ENCODE results near the gene CRELD1. TPM values are rescaled to one million over a fixed set of nuclear protein-coding genes. Genes with fewer than 3 reads are reported as not detected.

The CRELD1 gene
- total and polyA plus RNA-seq, 9 donors: 11.2 to 35.2 (median 29.0) TPM

GRCh38 chr3:9944271-9944670 is 10.6 kb downstream of the CRELD1 start:
- intact Hi-C loops (cut with DNase I): loop anchor here in 2 of 4 donors (10.0 kb wide), 2 partner anchors 71 to 99 kb away; partner anchors contain the start of gene RPUSD3 (in 1 of the 2)
- Histone ChIP-seq H3K27me3 (no peaks in the 10 kb centered on the region), H3K36me3 (no peaks in the 10 kb centered on the region), H3K9me3 (no peaks in the 10 kb centered on the region), H3K4me1 (ENCODE audit: insufficient read depth) (peaks cover 5% of the 10 kb centered on the region), H3K4me3 (no peak overlapping the region), H3K27ac (no peak overlapping the region)
- no peak for TF ChIP-seq EP300 (IDR thresholded peaks at IDR 0.05)
- no peak for TF ChIP-seq POLR2A (IDR thresholded peaks at IDR 0.05)
- TF ChIP-seq CTCF (IDR thresholded peaks at IDR 0.05): no peak
- DNase-seq: no peak
- 71 to 87% (median 81%) methylated on average over 11 of the region's 11 CpGs for WGBS, 3 donors

- H3K27ac ChIP-seq: no peak overlapping the region
- peak in 1 of 5 donors; percentile 33 for DNase-seq
- no peak overlapping the region for H3K4me3 ChIP-seq
- 62 to 69% (median 69%) methylated on average over 10 of the region's 10 CpGs for WGBS, 3 donors
- peaks cover 5% of the 10 kb centered on the region for H3K4me1 ChIP-seq (ENCODE audit: insufficient read depth)
- intact Hi-C loops (cut with DNase I): loop anchor here in 2 of 4 donors (10.0 kb wide), 2 partner anchors 69 to 101 kb away; partner anchors contain the start of gene RPUSD3 (in 1 of the 2)
- H3K27me3 ChIP-seq: no peaks in the 10 kb centered on the region
- H3K9me3 ChIP-seq: no peaks in the 10 kb centered on the region
- TF ChIP-seq POLR2A (IDR thresholded peaks at IDR 0.05): no peak
- no peaks in the 10 kb centered on the region for H3K36me3 ChIP-seq
Observed at GRCh38 chr3:9945358-9945757, 11.7 kb downstream of the CRELD1 start.

GRCh38 chr3:9946112-9947024 is 12.7 kb downstream of the CRELD1 start:
- peak; percentile 88 to 94 (median 89) for DNase-seq
- peaks cover 5% of the 10 kb centered on the region for H3K4me1 ChIP-seq (ENCODE audit: insufficient read depth)
- peak; percentile 56 to 87 (median 82) for TF ChIP-seq CTCF (IDR thresholded peaks at IDR 0.05)
- peak; percentile 38 for TF ChIP-seq POLR2A (IDR thresholded peaks at IDR 0.05)
- TF ChIP-seq EP300 (IDR thresholded peaks at IDR 0.05): no peak
- 2 to 8% (median 4%) methylated on average over 85 to 90 of the region's 90 CpGs for WGBS, 3 donors
- intact Hi-C loops (cut with DNase I): loop anchor here in 2 of 4 donors (2.0 to 10.0 kb wide), 3 partner anchors 14 to 102 kb away; partner anchors contain the start of genes CRELD1 (in 1 of the 2) and RPUSD3 (in 1 of the 2)
- H3K9me3 ChIP-seq: no peaks in the 10 kb centered on the region
- H3K27ac ChIP-seq: peak overlapping the region; percentile 11 to 57
- no peaks in the 10 kb centered on the region for H3K36me3 ChIP-seq
- no peaks in the 10 kb centered on the region for H3K27me3 ChIP-seq
- H3K4me3 ChIP-seq: peak overlapping the region; percentile 66

GRCh38 chr3:9947025-9947995 is 13.7 kb downstream of the CRELD1 start:
- WGBS, 3 donors: 16 to 34% (median 17%) methylated on average over 36 to 86 of the region's 86 CpGs
- TF ChIP-seq CTCF (IDR thresholded peaks at IDR 0.05) (peak in 2 of 3 donors; percentile 54 to 59), POLR2A (IDR thresholded peaks at IDR 0.05) (no peak)
- Histone ChIP-seq H3K27ac (peak overlapping the region; percentile 11 to 57), H3K9me3 (no peaks in the 10 kb centered on the region), H3K4me1 (ENCODE audit: insufficient read depth) (peaks cover 6% of the 10 kb centered on the region), H3K36me3 (no peaks in the 10 kb centered on the region), H3K4me3 (peak overlapping the region; percentile 66), H3K27me3 (no peaks in the 10 kb centered on the region)
- peak; percentile 62 to 77 (median 67) for DNase-seq
- intact Hi-C loops (cut with DNase I): loop anchor here in 2 of 4 donors (2.0 to 10.0 kb wide), 3 partner anchors 15 to 103 kb away; partner anchors contain the start of genes CRELD1 (in 1 of the 2) and RPUSD3 (in 1 of the 2)

Measured in ovary (tissue), 9 donors.